ENCODE results near the gene KCNIP4.
A peak's percentile ranks its signal among the peaks of the same experiment; 100 is the strongest.

Gene KCNIP4

GRCh38 chr4:21376176-21376575 is 572.4 kb downstream of the KCNIP4 start:
- Histone ChIP-seq H3K79me2 (ENCODE audit: control insufficient read depth, insufficient read depth, low read length) (no peaks in the 10 kb centered on the region), H3K4ac (ENCODE audit: low read depth, low read length) (no peak overlapping the region), H2AK5ac (ENCODE audit: low read length) (no peak overlapping the region), H3K4me2 (ENCODE audit: low read length) (no peak overlapping the region), H2BK15ac (replicated peaks; ENCODE audit: low read depth) (no peak overlapping the region), H3K27me3 (ENCODE audit: insufficient read depth, low read length, poor library complexity) (no peaks in the 10 kb centered on the region), H3K9ac (ENCODE audit: low read length) (no peak overlapping the region), H3K79me1 (ENCODE audit: low read length) (no peaks in the 10 kb centered on the region), H3K27ac (ENCODE audit: low read depth, low read length) (no peak overlapping the region), H4K8ac (ENCODE audit: low read depth, low read length) (no peak overlapping the region), H3K23ac (ENCODE audit: low read length) (no peak overlapping the region), H3K56ac (ENCODE audit: low read length) (no peak overlapping the region), H3K18ac (ENCODE audit: low read length) (no peak overlapping the region), H2BK120ac (ENCODE audit: low read depth, low read length) (no peak overlapping the region), H3K4me3 (ENCODE audit: low read length) (no peak overlapping the region), H2BK5ac (ENCODE audit: low read length) (no peak overlapping the region), H3K4me1 (ENCODE audit: control insufficient read depth, low read depth, low read length) (no peaks in the 10 kb centered on the region), H4K5ac (ENCODE audit: low read length) (no peak overlapping the region), H3K36me3 (ENCODE audit: control insufficient read depth, insufficient read depth, low read length) (no peaks in the 10 kb centered on the region)
- WGBS (ENCODE audit: extremely low coverage, insufficient coverage, low lambda C conversion rate) = no CpG with 5 or more reads among the region's 3 CpGs
- no peak for DNase-seq

- Histone ChIP-seq H2BK120ac (ENCODE audit: low read depth, low read length) (no peak overlapping the region), H3K79me1 (ENCODE audit: low read length) (no peaks in the 10 kb centered on the region), H2BK15ac (replicated peaks; ENCODE audit: low read depth) (no peak overlapping the region), H3K18ac (ENCODE audit: low read length) (no peak overlapping the region), H3K79me2 (ENCODE audit: control insufficient read depth, insufficient read depth, low read length) (no peaks in the 10 kb centered on the region), H2BK5ac (ENCODE audit: low read length) (no peak overlapping the region), H3K27ac (ENCODE audit: low read depth, low read length) (no peak overlapping the region), H3K56ac (ENCODE audit: low read length) (no peak overlapping the region), H2AK5ac (ENCODE audit: low read length) (no peak overlapping the region), H3K4me2 (ENCODE audit: low read length) (no peak overlapping the region), H4K5ac (ENCODE audit: low read length) (no peak overlapping the region), H3K23ac (ENCODE audit: low read length) (no peak overlapping the region), H3K4ac (ENCODE audit: low read depth, low read length) (no peak overlapping the region), H3K4me3 (ENCODE audit: low read length) (no peak overlapping the region), H3K27me3 (ENCODE audit: insufficient read depth, low read length, poor library complexity) (no peaks in the 10 kb centered on the region), H3K4me1 (ENCODE audit: control insufficient read depth, low read depth, low read length) (no peaks in the 10 kb centered on the region), H4K8ac (ENCODE audit: low read depth, low read length) (no peak overlapping the region), H3K9ac (ENCODE audit: low read length) (no peak overlapping the region), H3K36me3 (ENCODE audit: control insufficient read depth, insufficient read depth, low read length) (no peaks in the 10 kb centered on the region)
- no peak for DNase-seq
- no CpG with 5 or more reads among the region's 2 CpGs for WGBS (ENCODE audit: extremely low coverage, insufficient coverage, low lambda C conversion rate)
Measured at GRCh38 chr4:21374641-21375368, 573.8 kb downstream of the KCNIP4 start.

- no peak overlapping the region for H3K4me2 ChIP-seq (ENCODE audit: low read length)
- no peak overlapping the region for H3K56ac ChIP-seq (ENCODE audit: low read length)
- no peaks in the 10 kb centered on the region for H3K27me3 ChIP-seq (ENCODE audit: insufficient read depth, low read length, poor library complexity)
- no peak for DNase-seq
- no peak overlapping the region for H2AK5ac ChIP-seq (ENCODE audit: low read length)
- H2BK15ac ChIP-seq (replicated peaks; ENCODE audit: low read depth) = no peak overlapping the region
- no peak overlapping the region for H3K4me3 ChIP-seq (ENCODE audit: low read length)
- H2BK120ac ChIP-seq (ENCODE audit: low read depth, low read length) = no peak overlapping the region
- no peak overlapping the region for H3K23ac ChIP-seq (ENCODE audit: low read length)
- H4K8ac ChIP-seq (ENCODE audit: low read depth, low read length) = no peak overlapping the region
- no peak overlapping the region for H3K27ac ChIP-seq (ENCODE audit: low read depth, low read length)
- H3K18ac ChIP-seq (ENCODE audit: low read length) = no peak overlapping the region
- H3K9ac ChIP-seq (ENCODE audit: low read length) = no peak overlapping the region
- no peak overlapping the region for H2BK5ac ChIP-seq (ENCODE audit: low read length)
- no peaks in the 10 kb centered on the region for H3K36me3 ChIP-seq (ENCODE audit: control insufficient read depth, insufficient read depth, low read length)
- H3K4ac ChIP-seq (ENCODE audit: low read depth, low read length) = no peak overlapping the region
- no peaks in the 10 kb centered on the region for H3K4me1 ChIP-seq (ENCODE audit: control insufficient read depth, low read depth, low read length)
- no peaks in the 10 kb centered on the region for H3K79me2 ChIP-seq (ENCODE audit: control insufficient read depth, insufficient read depth, low read length)
- H4K5ac ChIP-seq (ENCODE audit: low read length) = no peak overlapping the region
- no CpG with 5 or more reads among the region's 2 CpGs for WGBS (ENCODE audit: extremely low coverage, insufficient coverage, low lambda C conversion rate)
- no peaks in the 10 kb centered on the region for H3K79me1 ChIP-seq (ENCODE audit: low read length)
Measured at GRCh38 chr4:21367567-21367966, 581.0 kb downstream of the KCNIP4 start.

- Histone ChIP-seq H3K36me3 (ENCODE audit: control insufficient read depth, insufficient read depth, low read length) (no peaks in the 10 kb centered on the region), H3K4me1 (ENCODE audit: control insufficient read depth, low read depth, low read length) (no peaks in the 10 kb centered on the region), H4K5ac (ENCODE audit: low read length) (no peak overlapping the region), H3K9ac (ENCODE audit: low read length) (no peak overlapping the region), H3K4ac (ENCODE audit: low read depth, low read length) (no peak overlapping the region), H2AK5ac (ENCODE audit: low read length) (no peak overlapping the region), H3K56ac (ENCODE audit: low read length) (no peak overlapping the region), H3K4me2 (ENCODE audit: low read length) (no peak overlapping the region), H3K27me3 (ENCODE audit: insufficient read depth, low read length, poor library complexity) (no peaks in the 10 kb centered on the region), H3K4me3 (ENCODE audit: low read length) (no peak overlapping the region), H3K79me1 (ENCODE audit: low read length) (no peaks in the 10 kb centered on the region), H3K18ac (ENCODE audit: low read length) (no peak overlapping the region), H3K23ac (ENCODE audit: low read length) (no peak overlapping the region), H2BK5ac (ENCODE audit: low read length) (no peak overlapping the region), H2BK15ac (replicated peaks; ENCODE audit: low read depth) (no peak overlapping the region), H3K27ac (ENCODE audit: low read depth, low read length) (no peak overlapping the region), H3K79me2 (ENCODE audit: control insufficient read depth, insufficient read depth, low read length) (no peaks in the 10 kb centered on the region), H4K8ac (ENCODE audit: low read depth, low read length) (no peak overlapping the region), H2BK120ac (ENCODE audit: low read depth, low read length) (no peak overlapping the region)
- no CpG with 5 or more reads among the region's 1 CpG for WGBS (ENCODE audit: extremely low coverage, insufficient coverage, low lambda C conversion rate)
- DNase-seq = peak; percentile 10
Measured at GRCh38 chr4:21366840-21367239, 581.7 kb downstream of the KCNIP4 start.

GRCh38 chr4:21366312-21366711 is 582.3 kb downstream of the KCNIP4 start:
- Histone ChIP-seq H3K4me2 (ENCODE audit: low read length) (no peak overlapping the region), H4K5ac (ENCODE audit: low read length) (no peak overlapping the region), H3K27ac (ENCODE audit: low read depth, low read length) (no peak overlapping the region), H2BK15ac (replicated peaks; ENCODE audit: low read depth) (no peak overlapping the region), H3K4me1 (ENCODE audit: control insufficient read depth, low read depth, low read length) (no peaks in the 10 kb centered on the region), H3K23ac (ENCODE audit: low read length) (no peak overlapping the region), H3K36me3 (ENCODE audit: control insufficient read depth, insufficient read depth, low read length) (no peaks in the 10 kb centered on the region), H2BK5ac (ENCODE audit: low read length) (no peak overlapping the region), H3K4me3 (ENCODE audit: low read length) (no peak overlapping the region), H2BK120ac (ENCODE audit: low read depth, low read length) (no peak overlapping the region), H3K9ac (ENCODE audit: low read length) (no peak overlapping the region), H3K4ac (ENCODE audit: low read depth, low read length) (no peak overlapping the region), H3K27me3 (ENCODE audit: insufficient read depth, low read length, poor library complexity) (no peaks in the 10 kb centered on the region), H3K79me1 (ENCODE audit: low read length) (no peaks in the 10 kb centered on the region), H3K56ac (ENCODE audit: low read length) (no peak overlapping the region), H4K8ac (ENCODE audit: low read depth, low read length) (no peak overlapping the region), H2AK5ac (ENCODE audit: low read length) (no peak overlapping the region), H3K18ac (ENCODE audit: low read length) (no peak overlapping the region), H3K79me2 (ENCODE audit: control insufficient read depth, insufficient read depth, low read length) (no peaks in the 10 kb centered on the region)
- DNase-seq = peak; percentile 77
- no CpG with 5 or more reads among the region's 2 CpGs for WGBS (ENCODE audit: extremely low coverage, insufficient coverage, low lambda C conversion rate)

GRCh38 chr4:21363701-21364100 is 584.9 kb downstream of the KCNIP4 start:
- H2BK120ac ChIP-seq (ENCODE audit: low read depth, low read length) = no peak overlapping the region
- H3K23ac ChIP-seq (ENCODE audit: low read length) = no peak overlapping the region
- no peak overlapping the region for H2BK5ac ChIP-seq (ENCODE audit: low read length)
- H3K27ac ChIP-seq (ENCODE audit: low read depth, low read length) = no peak overlapping the region
- H2BK15ac ChIP-seq (replicated peaks; ENCODE audit: low read depth) = no peak overlapping the region
- no CpG with 5 or more reads among the region's 1 CpG for WGBS (ENCODE audit: extremely low coverage, insufficient coverage, low lambda C conversion rate)
- H3K79me2 ChIP-seq (ENCODE audit: control insufficient read depth, insufficient read depth, low read length) = no peaks in the 10 kb centered on the region
- H4K5ac ChIP-seq (ENCODE audit: low read length) = no peak overlapping the region
- no peaks in the 10 kb centered on the region for H3K36me3 ChIP-seq (ENCODE audit: control insufficient read depth, insufficient read depth, low read length)
- H4K8ac ChIP-seq (ENCODE audit: low read depth, low read length) = no peak overlapping the region
- H3K4me1 ChIP-seq (ENCODE audit: control insufficient read depth, low read depth, low read length) = no peaks in the 10 kb centered on the region
- no peak overlapping the region for H3K9ac ChIP-seq (ENCODE audit: low read length)
- H3K27me3 ChIP-seq (ENCODE audit: insufficient read depth, low read length, poor library complexity) = no peaks in the 10 kb centered on the region
- DNase-seq = peak; percentile 46
- no peak overlapping the region for H3K4ac ChIP-seq (ENCODE audit: low read depth, low read length)
- no peak overlapping the region for H3K4me2 ChIP-seq (ENCODE audit: low read length)
- no peak overlapping the region for H3K4me3 ChIP-seq (ENCODE audit: low read length)
- no peak overlapping the region for H3K56ac ChIP-seq (ENCODE audit: low read length)
- H2AK5ac ChIP-seq (ENCODE audit: low read length) = no peak overlapping the region
- H3K18ac ChIP-seq (ENCODE audit: low read length) = no peak overlapping the region
- H3K79me1 ChIP-seq (ENCODE audit: low read length) = no peaks in the 10 kb centered on the region
